HG03520 (cell line): Measurements from ENCODE around the gene BMP4.

ENCODE experiments used
- ATAC-seq: cut with Tn5 transposase; IDR thresholded peaks from one replicate; pipeline ENCODE4 v1.9.1; 2021; ENCODE audit warnings: mild to moderate bottlenecking, moderate library complexity; ENCODE audit not compliant: unreplicated experiment

The BMP4 gene

GRCh38 chr14:53947094-53947445 lies 9.6 kb downstream of the BMP4 start:
- no peak for ATAC-seq

GRCh38 chr14:53946404-53947093 lies 10.1 kb downstream of the BMP4 start:
- no peak for ATAC-seq

- no peak for ATAC-seq
These were observed 10.6 kb downstream of the BMP4 start for GRCh38 chr14:53946071-53946403.

GRCh38 chr14:53943751-53944083 lies 12.9 kb downstream of the BMP4 start:
- no peak for ATAC-seq

GRCh38 chr14:53942970-53943750 lies 13.5 kb downstream of the BMP4 start:
- no peak for ATAC-seq

- ATAC-seq, result no peak
These were observed 18.3 kb downstream of the BMP4 start for GRCh38 chr14:53938136-53938837.

- ATAC-seq, result no peak
These were observed 21.7 kb downstream of the BMP4 start for GRCh38 chr14:53934778-53935414.

- ATAC-seq, result no peak
These were observed 23.7 kb downstream of the BMP4 start for GRCh38 chr14:53932966-53933365.

- no peak for ATAC-seq
These were observed 26.5 kb downstream of the BMP4 start for GRCh38 chr14:53929871-53930715.

GRCh38 chr14:53927171-53927570 lies 29.5 kb downstream of the BMP4 start:
- no peak for ATAC-seq

GRCh38 chr14:53925201-53925766 lies 31.3 kb downstream of the BMP4 start:
- ATAC-seq, result no peak

GRCh38 chr14:53924753-53925152 lies 31.9 kb downstream of the BMP4 start:
- ATAC-seq, result no peak

- no peak for ATAC-seq
These were observed 35.6 kb downstream of the BMP4 start for GRCh38 chr14:53921027-53921426.

- ATAC-seq, result no peak
These were observed 40.4 kb downstream of the BMP4 start for GRCh38 chr14:53916239-53916638.

GRCh38 chr14:53915364-53916014 lies 41.1 kb downstream of the BMP4 start:
- ATAC-seq, result no peak

- ATAC-seq, result no peak
These were observed 44.6 kb downstream of the BMP4 start for GRCh38 chr14:53912021-53912420.

- no peak for ATAC-seq
These were observed 48.2 kb downstream of the BMP4 start for GRCh38 chr14:53908416-53908815.

- ATAC-seq, result no peak
These were observed 54.3 kb downstream of the BMP4 start for GRCh38 chr14:53902307-53902706.

GRCh38 chr14:53900499-53900898 lies 56.1 kb downstream of the BMP4 start:
- no peak for ATAC-seq
